ENCODE data around the gene SCN2A.
A peak's percentile ranks its signal among the peaks of the same experiment; 100 is the strongest.
"Not testable (repeated sequence)": the region's sequence is repeated elsewhere in the genome, so short reads cannot be mapped to it uniquely, and the experiment has no call there.

The SCN2A gene

DNA sequence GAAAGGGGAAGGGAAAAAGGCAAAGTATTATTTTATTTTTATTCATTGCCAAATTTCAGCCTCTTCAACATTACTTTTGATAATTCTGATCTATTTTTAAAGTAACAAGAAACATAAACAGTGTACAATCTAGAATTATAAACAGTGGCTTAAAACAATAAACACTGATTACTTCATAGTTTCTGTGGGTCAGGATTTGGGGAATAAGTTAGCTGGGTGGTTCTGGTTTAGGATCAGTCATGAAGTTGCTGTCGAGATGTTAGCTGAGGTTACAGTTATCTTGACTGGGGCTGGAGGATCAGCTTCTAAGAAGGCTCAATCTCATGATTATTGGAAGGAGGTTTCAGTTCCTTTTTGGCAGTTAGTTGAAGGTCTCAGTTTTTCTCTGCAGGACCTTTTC, 109.2 kb downstream of the SCN2A start:
- DNase-seq = no peak

DNA sequence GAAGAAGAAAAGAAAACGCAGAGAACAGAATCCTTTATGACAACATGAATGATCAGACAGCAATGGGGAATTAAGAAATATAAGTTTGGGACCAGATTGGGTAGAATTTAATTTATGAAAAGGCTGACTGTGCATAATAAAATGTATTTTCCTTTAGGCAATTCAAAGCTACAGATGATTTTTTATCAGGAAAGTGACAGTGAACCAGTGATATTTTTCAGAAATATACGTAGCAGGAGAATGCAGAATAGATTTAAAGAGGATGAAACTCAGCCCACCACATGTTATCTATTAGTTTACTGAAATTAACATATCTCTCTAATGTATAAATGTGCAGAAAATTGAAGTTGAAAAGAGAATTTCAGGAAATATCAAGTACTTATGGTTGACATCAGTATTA, 110.0 kb downstream of the SCN2A start:
- DNase-seq = no peak

DNA sequence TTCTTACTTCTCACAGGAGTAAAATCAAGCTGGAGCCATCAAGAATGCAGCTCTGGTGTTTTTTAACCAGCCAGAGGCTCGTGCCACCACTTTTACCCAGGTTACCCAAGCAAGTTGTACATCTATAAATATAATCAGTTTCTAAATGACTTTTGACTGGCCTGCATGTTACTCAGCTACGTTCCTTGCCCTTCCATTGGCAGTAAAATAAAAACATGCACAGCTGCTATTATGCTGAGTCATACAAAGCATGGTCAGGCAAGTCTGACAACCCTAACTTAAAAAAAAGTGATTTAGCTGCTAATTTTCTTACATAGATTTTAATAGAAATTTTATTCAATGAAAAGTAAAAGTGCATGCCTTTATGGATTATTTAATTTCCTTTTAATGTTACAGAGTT, 118.5 kb downstream of the SCN2A start:
- peak; percentile 91 for DNase-seq

DNA sequence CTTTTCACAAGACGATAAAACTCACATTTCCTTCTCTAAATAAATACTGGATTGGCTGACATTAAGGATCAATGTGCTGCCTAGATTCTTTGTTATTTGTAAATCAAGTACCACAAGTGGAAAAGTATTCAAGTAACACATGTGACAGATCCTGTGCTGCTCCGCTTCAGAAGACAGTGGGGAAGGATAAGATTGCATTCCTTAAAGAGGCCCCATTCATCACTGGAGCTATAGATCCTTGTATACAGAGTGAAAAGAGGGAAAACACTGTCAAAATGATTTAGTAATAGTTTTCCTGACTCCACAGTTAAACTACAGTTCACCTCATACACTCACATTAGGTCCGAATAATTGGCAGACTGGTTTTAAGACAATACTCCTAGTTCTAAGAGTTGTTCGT, 122.3 kb downstream of the SCN2A start:
- no peak for DNase-seq

DNA sequence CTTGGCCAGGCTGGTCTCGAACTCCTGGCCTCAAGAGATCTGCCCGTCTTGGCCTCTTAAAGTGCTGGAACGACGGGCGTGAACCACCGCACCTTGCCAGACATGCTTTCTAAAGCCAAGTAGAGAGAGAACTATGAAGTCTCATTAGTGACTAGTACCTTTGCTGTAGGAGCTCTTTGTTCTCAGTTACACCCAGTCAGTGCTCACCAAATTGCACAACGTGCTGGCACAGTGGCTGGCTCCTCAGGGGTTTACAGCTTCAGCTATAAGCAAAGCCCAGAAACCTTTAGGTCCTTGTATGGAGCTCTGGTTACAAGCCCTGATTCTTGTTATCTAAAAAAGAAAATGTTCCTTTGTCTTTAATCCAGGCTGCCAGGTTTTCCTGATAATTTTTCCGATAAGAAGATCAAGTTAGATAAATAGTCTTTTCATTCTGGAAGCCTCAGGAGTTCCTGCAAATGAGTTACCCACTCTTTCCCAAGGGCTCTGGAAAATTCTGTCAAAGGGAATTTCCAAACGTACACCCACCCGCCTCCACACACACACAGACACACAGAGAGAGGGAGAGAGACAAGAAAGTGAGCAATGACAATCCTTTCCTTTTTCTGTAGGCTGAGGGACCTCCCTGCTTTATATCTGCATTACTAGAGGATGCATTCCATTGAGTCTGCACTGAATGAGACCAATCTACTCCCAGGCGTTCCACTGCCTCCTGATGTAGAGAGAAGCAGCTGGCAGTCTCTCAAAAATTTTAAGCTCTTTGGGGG, 130.1 kb downstream of the SCN2A start:
- DNase-seq = no peak

DNA sequence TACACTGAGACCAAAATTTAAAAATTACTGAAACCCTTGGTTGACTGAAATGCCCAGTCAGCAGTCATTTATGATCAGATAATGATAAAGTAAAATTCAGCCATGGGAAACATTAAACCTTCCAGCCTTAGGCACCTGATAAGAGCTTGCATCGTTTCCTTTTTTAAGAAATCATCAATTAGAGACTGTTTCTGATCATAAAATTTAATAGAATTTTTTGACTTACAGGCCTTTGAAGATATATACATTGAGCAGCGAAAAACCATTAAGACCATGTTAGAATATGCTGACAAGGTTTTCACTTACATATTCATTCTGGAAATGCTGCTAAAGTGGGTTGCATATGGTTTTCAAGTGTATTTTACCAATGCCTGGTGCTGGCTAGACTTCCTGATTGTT, 130.7 kb downstream of the SCN2A start:
- no peak for DNase-seq

DNA sequence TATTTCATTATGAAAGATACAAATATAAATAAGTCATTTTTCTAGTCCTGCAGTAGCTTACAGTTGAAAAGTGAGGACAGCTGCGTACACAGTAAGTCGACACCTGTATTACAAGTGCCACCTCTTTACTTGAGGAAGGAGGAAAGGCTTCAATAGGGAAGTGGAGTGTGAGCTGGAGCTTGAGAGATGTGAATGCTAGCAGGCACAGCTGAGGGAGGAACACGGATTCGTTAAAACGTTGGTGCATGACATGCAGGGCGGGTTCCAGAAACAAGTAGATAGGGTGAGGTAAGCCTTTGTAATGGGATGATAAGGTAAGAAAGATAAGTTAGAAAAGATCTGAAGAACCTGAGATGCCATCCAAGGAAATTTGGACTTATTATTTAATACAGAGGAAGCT, 132.1 kb downstream of the SCN2A start:
- no peak for DNase-seq

DNA sequence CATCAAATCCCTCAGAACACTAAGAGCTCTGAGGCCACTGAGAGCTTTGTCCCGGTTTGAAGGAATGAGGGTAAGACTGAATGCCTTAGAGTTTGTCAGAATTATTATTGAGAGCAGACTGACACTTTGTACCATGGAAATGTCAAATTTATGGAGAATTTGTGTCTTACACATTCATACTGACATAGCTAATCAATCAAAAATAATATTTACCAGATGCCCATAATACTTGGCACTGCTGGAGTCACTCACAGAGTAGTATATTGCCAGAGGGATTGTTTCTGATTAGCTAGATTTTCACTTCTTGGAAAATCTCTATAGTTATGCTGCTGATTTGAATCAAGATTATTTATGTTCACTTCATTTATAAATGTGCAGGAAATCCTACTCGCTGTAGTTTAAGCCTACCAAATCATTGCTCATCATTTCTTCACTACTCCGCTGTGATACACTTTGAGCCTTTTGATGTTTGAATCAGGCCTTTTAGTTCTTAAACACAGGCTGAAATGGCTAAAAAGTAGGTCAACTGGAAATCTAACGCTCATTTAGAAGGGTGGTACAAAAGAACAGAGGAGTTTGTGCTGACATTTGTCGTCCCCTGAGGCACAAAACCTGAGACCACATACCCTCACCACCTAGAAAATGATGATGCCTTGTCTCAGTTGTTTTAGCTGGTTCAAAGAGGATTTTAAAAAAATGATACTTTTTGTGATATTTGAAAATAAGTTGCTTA, 134.2 kb downstream of the SCN2A start:
- DNase-seq = no peak

DNA sequence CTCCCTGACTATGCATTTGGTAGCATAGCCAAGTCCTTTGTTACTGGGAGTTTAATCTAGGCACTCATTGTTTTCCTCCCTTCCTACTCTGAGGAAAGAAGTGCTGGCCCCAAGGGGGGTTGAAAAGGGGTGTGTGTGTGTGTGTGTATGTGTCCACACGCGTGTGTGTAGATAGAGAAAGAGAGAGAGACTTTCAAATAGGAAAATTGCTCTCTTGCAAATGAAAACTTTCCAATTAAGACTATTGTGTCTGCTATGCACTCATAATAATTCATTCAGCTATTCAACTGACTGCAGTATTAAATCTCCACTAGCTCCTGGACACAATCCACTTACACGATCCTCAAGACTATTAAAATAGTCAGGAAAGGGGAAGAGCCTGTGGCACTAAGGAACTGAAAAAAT, 137.4 kb downstream of the SCN2A start:
- DNase-seq = no peak

DNA sequence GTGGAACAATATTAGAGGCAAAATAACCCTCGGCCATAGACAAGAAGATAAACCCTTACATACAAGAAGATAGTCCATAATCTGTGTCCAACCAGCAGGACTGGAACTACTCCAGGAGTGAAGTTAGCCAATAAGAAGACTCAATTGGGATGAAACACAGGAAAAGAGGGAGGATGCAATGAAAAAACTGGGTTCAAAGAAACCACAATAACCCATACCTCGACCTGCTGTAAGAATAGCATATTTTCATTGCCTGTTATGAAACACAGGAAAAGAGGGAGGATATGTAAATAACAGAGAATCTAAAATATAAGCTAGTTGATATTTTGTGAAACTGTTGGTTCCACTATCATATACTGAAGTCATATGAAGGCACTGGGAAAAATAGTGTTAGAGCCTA, 143.1 kb downstream of the SCN2A start:
- DNase-seq = no peak

DNA sequence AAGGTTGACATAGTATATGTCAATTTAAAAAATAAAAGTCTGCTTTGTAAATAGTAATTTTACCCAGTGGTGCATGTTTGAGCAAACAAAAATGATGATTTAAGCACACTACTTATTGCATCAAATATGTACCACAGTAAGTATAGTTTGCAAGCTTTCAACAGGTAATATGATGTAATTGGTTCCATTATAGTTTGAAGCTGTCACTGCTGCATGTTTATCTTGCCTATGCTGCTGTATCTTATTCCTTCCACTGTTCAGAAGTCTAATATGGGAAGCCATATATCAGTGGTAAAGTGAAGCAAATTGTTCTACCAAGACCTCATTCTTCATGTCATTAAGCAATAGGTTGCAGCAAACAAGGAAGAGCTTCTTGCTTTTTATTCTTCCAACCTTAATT, 151.7 kb downstream of the SCN2A start:
- no peak for DNase-seq

DNA sequence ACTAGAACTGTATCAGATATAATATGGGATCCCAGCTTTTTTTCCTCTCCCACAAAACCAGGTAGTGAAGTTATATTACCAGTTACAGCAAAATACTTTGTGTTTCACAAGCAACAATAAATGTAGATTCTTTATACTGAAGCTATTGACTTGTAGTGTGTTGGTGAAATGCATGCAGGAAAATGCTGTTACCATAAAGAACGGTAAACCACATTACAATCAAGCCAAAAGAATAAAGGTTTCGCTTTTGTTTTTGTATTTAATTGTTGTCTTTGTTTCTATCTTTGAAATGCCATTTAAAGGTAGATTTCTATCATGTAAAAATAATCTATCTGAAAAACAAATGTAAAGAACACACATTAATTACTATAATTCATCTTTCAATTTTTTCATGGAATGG, 152.6 kb downstream of the SCN2A start:
- no peak for DNase-seq

DNA sequence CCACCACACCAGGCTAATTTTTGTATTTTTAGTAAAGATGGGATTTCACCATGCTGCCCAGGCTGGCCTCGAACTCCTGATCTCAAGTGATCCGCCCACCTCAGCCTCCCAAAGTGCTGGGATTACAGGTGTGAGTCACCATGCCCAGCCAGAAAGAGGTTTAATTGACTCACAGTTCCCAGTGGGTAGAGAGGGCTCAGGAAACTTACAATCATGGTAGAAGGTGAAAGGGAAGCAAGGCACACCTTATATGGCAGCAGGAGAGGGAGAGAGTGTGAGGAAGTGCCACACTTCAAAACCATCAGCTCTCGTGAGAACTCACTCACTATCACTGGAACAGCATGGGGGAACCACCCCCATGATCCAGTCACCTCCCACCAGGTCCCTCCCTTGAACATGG, 159.4 kb downstream of the SCN2A start:
- DNase-seq = not testable (repeated sequence)

DNA sequence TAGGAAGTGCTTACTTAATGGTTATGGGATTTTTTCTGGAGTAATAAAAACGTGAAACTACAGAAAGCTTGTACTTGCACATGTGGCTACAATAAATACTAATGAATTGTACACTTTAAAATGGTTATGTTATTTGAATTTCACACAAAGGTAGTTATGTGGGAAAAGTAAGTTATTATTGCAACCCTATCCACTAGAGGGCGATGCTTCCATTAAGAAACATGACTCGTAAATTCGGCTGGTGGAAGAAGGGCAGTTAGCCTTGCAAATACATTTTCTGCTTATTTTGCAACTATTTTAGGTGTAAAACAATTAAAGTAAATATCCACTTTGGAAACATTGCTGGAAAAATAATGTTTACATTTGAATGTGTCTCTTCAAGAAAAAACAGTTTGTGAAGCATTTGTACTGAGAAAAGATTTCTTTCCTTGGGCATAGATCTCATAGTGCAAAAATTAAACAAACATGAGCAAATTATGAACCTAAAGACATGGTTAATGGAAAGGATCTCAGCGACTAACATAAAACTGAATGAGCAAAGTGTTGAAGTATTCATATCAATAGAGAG, 162.2 kb downstream of the SCN2A start:
- peak; percentile 80 for DNase-seq

DNA sequence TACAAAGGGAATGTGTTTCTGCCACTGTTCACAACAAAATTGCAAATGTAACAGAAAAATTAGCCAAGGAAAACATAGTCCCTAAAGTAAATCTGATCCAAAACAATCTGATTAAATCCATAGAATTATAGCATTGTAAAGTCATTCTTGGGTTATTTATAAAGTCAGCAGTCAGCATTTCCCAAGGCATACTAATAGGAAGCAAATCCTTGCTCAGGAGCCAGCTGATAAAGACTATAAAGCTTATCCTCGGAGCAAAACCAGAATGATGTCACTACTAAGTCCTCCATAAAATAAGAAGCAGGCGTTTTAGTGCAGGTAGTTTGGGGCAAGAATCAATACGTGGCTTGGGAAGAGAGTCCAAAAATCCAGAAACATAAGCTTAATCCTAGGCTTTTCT, 162.9 kb downstream of the SCN2A start:
- DNase-seq = no peak

DNA sequence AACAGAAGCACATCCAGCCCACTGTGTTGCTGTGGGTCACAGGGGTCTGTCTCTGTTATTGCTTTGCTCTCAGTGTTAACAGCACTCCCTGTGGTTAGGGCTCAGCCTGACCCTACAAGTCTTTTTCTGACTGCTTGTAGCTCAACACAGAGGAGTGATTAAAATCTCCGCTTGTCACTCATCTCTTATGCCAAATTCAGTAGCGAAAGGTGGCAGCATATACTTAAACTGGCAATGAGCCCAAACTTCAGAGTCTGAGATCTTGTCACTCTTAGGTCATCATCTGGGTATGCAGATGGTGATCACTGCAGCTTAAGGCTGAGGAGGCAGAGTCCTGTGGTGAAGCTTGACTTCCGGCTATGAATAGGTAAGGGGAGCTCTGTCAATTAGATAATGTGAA, 167.0 kb downstream of the SCN2A start:
- DNase-seq = peak; percentile 90

DNA sequence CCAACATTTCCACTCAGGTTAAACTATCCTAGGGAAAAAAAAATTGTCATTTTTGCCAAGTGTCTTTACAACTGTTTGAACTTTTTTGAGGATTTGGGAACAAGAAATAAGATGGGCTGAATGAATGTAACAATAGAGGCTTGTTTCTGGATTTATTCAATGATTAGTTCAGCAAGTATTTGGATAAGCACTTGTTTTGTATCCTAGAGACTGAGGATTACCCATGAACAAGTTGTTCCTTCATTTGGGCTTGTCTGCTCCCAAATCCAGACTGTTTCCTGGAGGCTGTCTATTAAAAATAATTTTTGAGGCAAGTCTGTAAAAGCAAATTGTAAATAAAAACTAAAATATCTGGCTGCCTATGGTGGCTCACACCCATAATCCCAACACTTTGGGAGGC, 168.3 kb downstream of the SCN2A start:
- DNase-seq = no peak

DNA sequence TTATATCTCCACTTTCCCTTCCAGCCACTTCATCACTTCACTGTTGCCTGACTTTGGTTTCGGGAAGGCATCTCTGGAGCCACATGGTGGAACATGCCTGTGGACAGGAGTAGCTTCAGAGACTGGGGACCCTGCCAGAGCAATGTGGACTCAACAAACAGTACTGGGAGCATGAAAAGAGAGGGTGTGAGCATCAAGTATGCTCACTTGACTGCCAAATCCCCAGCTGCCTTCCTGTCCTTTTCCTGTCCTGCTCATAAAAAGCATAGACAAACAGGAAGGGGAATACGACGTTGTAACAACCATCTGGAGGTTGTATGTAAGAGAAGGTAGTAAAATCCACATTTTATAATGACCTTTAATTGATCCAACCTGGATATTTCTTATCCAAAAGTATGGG, 169.0 kb downstream of the SCN2A start:
- no peak for DNase-seq

DNA sequence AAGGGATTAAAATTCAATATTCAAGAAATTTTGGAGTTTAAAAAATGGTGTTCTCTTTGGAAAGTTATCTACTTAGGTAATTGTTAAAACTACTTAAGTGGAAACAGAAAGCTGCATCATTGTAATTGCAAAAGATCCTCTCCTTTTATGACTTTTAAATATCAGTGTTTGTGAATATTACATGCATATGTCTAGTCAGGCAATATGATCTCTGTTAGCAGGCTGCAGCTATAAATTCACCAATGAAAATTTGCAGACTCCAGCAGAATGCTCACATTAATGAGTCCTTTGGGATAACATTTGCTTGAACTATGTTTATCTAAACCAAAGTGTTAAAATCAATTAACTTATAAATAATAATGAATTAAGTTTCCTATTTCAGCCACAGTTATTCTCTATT, 171.1 kb downstream of the SCN2A start:
- DNase-seq = no peak

DNA sequence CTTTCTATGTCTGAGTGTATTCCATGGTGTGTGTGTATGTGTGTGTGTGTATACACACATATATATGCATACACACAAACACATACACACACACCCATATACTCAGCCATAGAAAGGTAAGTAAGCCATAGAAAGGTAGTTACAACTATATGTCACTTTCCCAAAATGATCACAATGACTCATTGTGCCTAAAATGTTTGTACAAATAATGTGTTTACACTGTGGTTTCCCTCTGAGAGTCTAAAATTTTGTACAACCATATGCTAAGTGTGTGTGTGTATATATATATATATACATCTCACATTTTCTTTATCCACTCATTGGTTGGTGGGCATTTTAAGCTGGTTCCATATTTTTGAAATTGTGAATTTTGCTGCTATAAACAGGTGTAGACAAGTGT, 175.0 kb downstream of the SCN2A start:
- no peak for DNase-seq

DNA sequence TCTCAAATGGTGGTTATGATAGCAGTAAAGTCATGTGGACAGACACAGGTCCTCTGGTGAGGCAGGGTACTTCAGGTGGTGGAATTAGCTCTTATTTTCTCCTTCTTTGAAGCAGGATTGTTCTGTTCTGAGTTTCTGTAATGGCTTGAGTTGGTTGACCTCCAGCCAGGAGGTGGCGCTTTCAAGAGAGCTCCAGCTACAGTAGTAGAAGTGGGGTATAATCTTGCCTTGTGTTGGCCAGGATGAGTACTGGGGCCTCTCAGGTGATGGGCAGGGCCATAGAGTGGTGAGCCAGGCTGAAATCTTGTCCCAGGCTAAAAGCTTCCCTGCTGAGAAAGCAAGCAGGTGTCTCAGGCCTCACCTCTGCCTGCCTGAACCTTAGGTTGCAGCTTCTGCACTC, 177.8 kb downstream of the SCN2A start:
- DNase-seq = no peak

DNA sequence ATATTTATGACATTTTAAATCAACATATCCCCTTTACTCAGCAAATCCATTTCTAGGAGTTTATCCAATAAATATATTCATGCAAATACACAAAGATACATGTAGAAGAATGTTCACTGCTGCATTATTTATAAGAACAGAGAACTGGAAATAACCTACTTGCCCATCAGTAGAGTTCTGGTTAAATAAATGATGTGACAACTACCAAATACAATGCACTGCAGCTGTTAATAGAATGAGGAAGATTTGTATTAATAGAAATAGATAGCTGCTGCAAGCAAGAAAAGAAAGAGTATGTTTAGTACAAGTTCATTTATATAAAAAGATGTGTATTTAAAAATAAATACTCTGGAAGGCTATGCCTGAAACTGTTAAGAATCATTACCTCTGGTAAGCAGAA, 181.0 kb downstream of the SCN2A start:
- DNase-seq = no peak

DNA sequence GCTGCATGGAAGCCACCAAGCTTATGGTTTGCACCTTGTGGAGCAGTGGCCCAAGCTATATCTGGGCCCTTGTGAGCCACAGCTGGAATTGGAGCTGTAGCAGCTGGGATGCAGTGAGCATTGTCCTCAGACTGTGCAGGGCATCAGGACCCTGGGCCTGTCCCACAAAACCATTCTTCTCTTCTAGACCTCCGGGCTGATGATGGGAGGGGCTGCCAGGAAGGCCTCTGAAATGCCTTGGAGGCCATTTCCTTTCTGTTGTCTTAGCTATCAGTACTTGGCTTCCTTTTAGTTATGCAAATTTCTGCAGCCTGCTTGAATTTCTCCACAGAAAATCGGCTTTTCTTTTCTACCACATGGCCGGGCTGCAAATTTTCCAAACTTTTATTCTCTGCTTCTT, 183.9 kb downstream of the SCN2A start:
- DNase-seq = no peak

DNA sequence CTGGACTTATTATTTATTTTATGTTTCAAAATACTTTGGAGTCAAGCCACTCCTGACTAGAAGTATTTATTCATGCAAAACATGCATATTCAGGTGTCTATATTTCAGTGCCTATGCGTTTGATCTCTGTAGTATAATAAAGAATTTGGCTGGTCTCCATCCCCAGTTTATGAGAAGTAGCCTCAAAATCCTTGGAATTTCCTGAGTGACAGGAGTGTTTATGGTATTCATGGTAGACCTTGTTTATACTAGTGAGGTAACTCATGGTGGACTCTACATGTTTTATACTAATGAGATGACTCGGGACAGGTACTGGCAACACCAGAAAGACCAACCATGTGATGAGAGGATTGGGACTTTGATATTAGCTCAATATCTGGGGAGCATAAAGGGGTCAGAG, 186.3 kb downstream of the SCN2A start:
- no peak for DNase-seq

DNA sequence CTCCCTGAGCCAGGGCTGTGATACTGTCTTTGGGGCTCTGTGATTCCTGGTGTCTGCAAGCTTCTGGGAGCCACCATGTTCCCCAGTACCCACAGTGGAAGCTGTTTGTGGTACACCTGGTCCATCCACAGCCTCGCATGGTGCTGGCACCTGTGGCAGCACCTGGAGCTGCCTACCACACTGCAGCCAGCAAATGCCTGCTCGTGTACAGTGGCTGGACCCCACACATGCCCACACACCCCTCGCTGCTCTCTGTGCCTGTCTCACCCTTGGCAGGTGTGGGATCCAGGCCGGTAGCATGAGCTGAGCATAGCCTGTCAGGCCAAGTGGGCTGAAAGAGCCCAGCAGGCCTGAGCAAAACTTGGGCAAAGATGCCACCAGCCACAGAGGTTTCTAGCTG, 188.5 kb downstream of the SCN2A start:
- no peak for DNase-seq
